GM23338 (cell line): Measurements from ENCODE around the gene CDC42BPA. TPM values are rescaled to one million over a fixed set of nuclear protein-coding genes. Genes with fewer than 3 reads are reported as not detected.

ENCODE experiments used
- ATAC-seq: fragments of 200-7000 bp; cut with Tn5 transposase; 3 replicates; pipeline ENCODE4 v1.9.1; 2020
- DNase-seq: peaks from one replicate; pipeline ENCODE4 v3.0.0-alpha.2; 2015; ENCODE audit warnings: low spot score
- H2AFZ ChIP-seq: fragments of 200-600 bp; sonication (generic); 2 replicates; pipeline ENCODE4 v1.8.0; 2016; ENCODE audit warnings: antibody characterized with exemption, mild to moderate bottlenecking, moderate library complexity
- H3F3A ChIP-seq: fragments of 200-600 bp; sonication (generic); replicated peaks from 2 replicates; pipeline ENCODE4 v1.8.0; 2017; ENCODE audit warnings: antibody characterized with exemption, mixed run types, low read depth
- H3K27ac ChIP-seq: fragments of 200-600 bp; sonication (generic); 2 replicates; pipeline ENCODE4 v1.6.1; 2016; ENCODE audit warnings: low read depth
- H3K27me3 ChIP-seq: fragments of 200-600 bp; sonication (generic); 2 replicates; pipeline ENCODE4 v1.8.0; 2016; ENCODE audit warnings: mild to moderate bottlenecking, mixed run types, moderate library complexity; ENCODE audit not compliant: insufficient read depth
- H3K36me3 ChIP-seq: fragments of 200-600 bp; sonication (generic); 2 replicates; pipeline ENCODE4 v1.8.0; 2016; ENCODE audit warnings: mild to moderate bottlenecking; ENCODE audit not compliant: insufficient read depth
- H3K4me1 ChIP-seq: fragments of 200-600 bp; sonication (generic); 2 replicates; pipeline ENCODE4 v1.8.0; 2016; ENCODE audit warnings: mild to moderate bottlenecking, moderate library complexity; ENCODE audit not compliant: insufficient read depth
- H3K4me2 ChIP-seq: fragments of 200-600 bp; sonication (generic); 2 replicates; pipeline ENCODE4 v1.7.1; 2017; ENCODE audit warnings: mixed run types
- H3K4me3 ChIP-seq: fragments of 200-600 bp; sonication (generic); 2 replicates; pipeline ENCODE4 v1.6.1; 2016; ENCODE audit warnings: mixed run types
- H3K79me2 ChIP-seq: fragments of 200-600 bp; sonication (generic); replicated peaks from 2 replicates; pipeline ENCODE4 v1.8.0; 2017; ENCODE audit warnings: mild to moderate bottlenecking; ENCODE audit not compliant: insufficient read depth
- H3K9me2 ChIP-seq: fragments of 200-600 bp; sonication (generic); 2 replicates; pipeline ENCODE4 v1.8.0; 2017; ENCODE audit not compliant: insufficient read depth
- H4K20me1 ChIP-seq: fragments of 200-600 bp; sonication (generic); replicated peaks from 2 replicates; pipeline ENCODE4 v1.8.0; 2017; ENCODE audit warnings: mild to moderate bottlenecking; ENCODE audit not compliant: insufficient read depth
- H3K27ac Mint-ChIP-seq: 2 replicates; pipeline ENCODE4 v1.8.0; 2020; ENCODE audit warnings: inconsistent platforms, mild to moderate bottlenecking, moderate library complexity, mixed read lengths
- H3K27me3 Mint-ChIP-seq: 3 replicates; pipeline ENCODE4 v1.8.0; 2022; ENCODE audit warnings: low read depth, mild to moderate bottlenecking, moderate library complexity, mixed read lengths, inconsistent platforms; ENCODE audit not compliant: insufficient read depth, poor library complexity
- H3K36me3 Mint-ChIP-seq: 3 replicates; pipeline ENCODE4 v1.8.0; 2021; ENCODE audit warnings: low read depth, mild to moderate bottlenecking, inconsistent platforms, moderate library complexity, mixed read lengths
- H3K4me1 Mint-ChIP-seq: 3 replicates; pipeline ENCODE4 v1.8.0; 2020; ENCODE audit warnings: mild to moderate bottlenecking, inconsistent platforms, mixed read lengths
- H3K4me3 Mint-ChIP-seq: 3 replicates; pipeline ENCODE4 v1.8.0; 2021; ENCODE audit warnings: moderate library complexity, mild to moderate bottlenecking, inconsistent platforms, mixed read lengths
- H3K9me3 Mint-ChIP-seq: 3 replicates; pipeline ENCODE4 v1.8.0; 2020; ENCODE audit warnings: moderate library complexity, mild to moderate bottlenecking, inconsistent platforms, mixed read lengths
- CREB1 ChIP-seq: fragments of 250-450 bp; sonication (Bioruptor Pico); IDR thresholded peaks from 2 replicates; pipeline ENCODE4 v1.5.0; 2020; ENCODE audit warnings: low read depth, mild to moderate bottlenecking, moderate library complexity
- CTCF ChIP-seq, 2 experiments: fragments of 200-600 bp in 1 of 2; sonication (generic) in 1 of 2; conservative IDR thresholded peaks; 2 replicates each; pipeline versions ENCODE4 v1.5.1 to v1.6.1; 2016 to 2017; ENCODE audit warnings: antibody characterized with exemption in 2 of 2, low read depth in 2 of 2, mild to moderate bottlenecking in 2 of 2, moderate library complexity in 1 of 2
- ETS1 ChIP-seq: IDR thresholded peaks from 2 replicates; pipeline ENCODE4 v1.6.1; 2016; ENCODE audit warnings: antibody characterized with exemption
- EZH2phosphoT487 ChIP-seq: fragments of 200-600 bp; sonication (generic); IDR thresholded peaks from one replicate; pipeline ENCODE4 v1.8.1; 2018; ENCODE audit warnings: antibody characterized with exemption; ENCODE audit not compliant: unreplicated experiment
- JUNB ChIP-seq: IDR thresholded peaks from one replicate; pipeline ENCODE4 v1.6.1; 2016; ENCODE audit warnings: antibody characterized with exemption; ENCODE audit not compliant: unreplicated experiment
- NANOG ChIP-seq: IDR thresholded peaks from 2 replicates; pipeline ENCODE4 v1.6.1; 2016; ENCODE audit warnings: antibody characterized with exemption, borderline replicate concordance
- POLR2AphosphoS5 ChIP-seq: IDR thresholded peaks from 2 replicates; pipeline ENCODE4 v1.6.1; 2016; ENCODE audit warnings: antibody characterized with exemption, low read depth
- STAT1 ChIP-seq: IDR thresholded peaks from one replicate; pipeline ENCODE4 v1.6.1; 2016; ENCODE audit warnings: antibody characterized with exemption; ENCODE audit not compliant: unreplicated experiment
- ZNF114 ChIP-seq: fragments of 250-450 bp; sonication (Bioruptor Pico); IDR thresholded peaks from 2 replicates; pipeline ENCODE4 v1.5.0; 2020; ENCODE audit warnings: mild to moderate bottlenecking, moderate library complexity
- ZNF331 ChIP-seq: fragments of 250-450 bp; sonication (Bioruptor Pico); IDR thresholded peaks from 2 replicates; pipeline ENCODE4 v1.5.0; 2020; ENCODE audit warnings: low read depth, mild to moderate bottlenecking, moderate library complexity
- polyA plus RNA-seq: library from polyadenylated mRNA; unstranded; fragments of >200 nt; fragmentation: Nextera tagmentation; extraction: Ambion mirVana; gene quantifications from 2 replicates; pipeline ENCODE4 v1.2.1, GENCODE V29; 2016
- total RNA-seq: library from RNA; depleted of rRNA; stranded (reverse); fragments of >200 nt; shearing (Covaris generic); gene quantifications from 2 replicates; pipeline ENCODE4 v1.2.3, GENCODE V29; 2014

Gene CDC42BPA
- total and polyA plus RNA-seq, 2 experiments from 2014 or later, result 17.7 to 40.1 TPM

- TF ChIP-seq CREB1 (no peak), STAT1 (no peak), POLR2AphosphoS5 (no peak), NANOG (no peak), ZNF331 (CRISPR knock-in tag) (no peak), ZNF114 (CRISPR knock-in tag) (no peak), CTCF (conservative IDR thresholded peaks at IDR 0.05; ENCODE audit: low read depth in 2 of 2) (no peak), ETS1 (no peak), EZH2phosphoT487 (no peak)
These were observed 323.5 kb downstream of the CDC42BPA start (continued) for GRCh38 chr1:226994586-226995364.

DNA sequence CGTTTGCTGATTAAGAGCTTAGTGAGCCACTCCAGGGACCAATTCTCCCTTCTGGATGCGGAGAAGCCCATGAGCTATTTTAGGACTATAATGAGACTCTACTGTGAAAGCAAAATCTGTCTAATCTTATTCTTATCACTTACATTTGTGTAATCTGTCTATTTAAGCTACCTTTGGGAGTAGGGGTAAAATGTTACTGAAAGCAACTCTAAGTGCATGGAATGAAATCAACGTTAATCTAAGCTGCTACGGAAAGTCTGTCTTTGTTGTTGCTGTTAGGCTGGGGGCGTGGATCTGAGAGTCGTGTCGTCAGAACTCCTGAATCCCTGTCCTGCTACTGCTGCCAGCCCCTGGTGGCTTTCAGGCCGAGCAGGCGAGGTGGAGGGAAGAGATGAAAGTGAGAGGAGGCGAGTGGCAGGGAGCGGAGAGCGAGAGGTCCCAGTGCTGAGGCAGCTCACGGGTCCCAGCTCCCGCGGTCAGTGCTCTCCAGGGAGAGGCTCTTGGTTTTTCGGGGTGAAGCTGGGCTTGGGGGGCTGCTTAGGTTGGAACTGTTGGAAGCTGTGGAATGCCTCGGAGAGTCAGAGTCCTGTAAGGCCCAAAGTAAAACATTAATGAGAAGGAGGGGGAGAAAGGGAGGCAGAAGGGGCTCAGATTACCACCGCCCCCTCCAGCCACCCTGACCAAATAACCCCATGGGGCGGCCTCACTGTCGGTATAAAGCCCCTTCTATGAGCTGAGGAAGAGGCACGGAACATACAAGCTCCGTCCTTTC is 324.3 kb downstream of the CDC42BPA start:
- Histone ChIP-seq H4K20me1 (no peaks in the 10 kb centered on the region), H3K4me2 (0 out of 2 replicates have a peak overlapping the region, but pooled peaks have one; percentile 26), H3K27ac (no peak overlapping the region), H3K36me3 (no peaks in the 10 kb centered on the region; the same call in 1 of the 2 replicates), H2AFZ (no peak overlapping the region), H3F3A (no peaks in the 10 kb centered on the region; the same call in 1 of the 2 replicates), H3K4me1 (no peaks in the 10 kb centered on the region; the same call in 1 of the 2 replicates), H3K27me3 (no peaks in the 10 kb centered on the region), H3K4me3 (no peak overlapping the region), H3K79me2 (no peaks in the 10 kb centered on the region), H3K9me2 (no peaks in the 10 kb centered on the region)
- Mint-ChIP-seq H3K4me1 (peaks cover 38% of the 10 kb centered on the region), H3K4me3 (no peak overlapping the region; the same call in 2 of the 3 replicates), H3K36me3 (peaks cover 16% of the 10 kb centered on the region; the same call in 2 of the 3 replicates), H3K27me3 (peaks cover 5% of the 10 kb centered on the region), H3K9me3 (no peaks in the 10 kb centered on the region; the same call in 2 of the 3 replicates), H3K27ac (peak overlapping the region; percentile 87)
- DNase-seq (peak; percentile 26), ATAC-seq (peak; percentile 71)
- TF ChIP-seq CREB1 (no peak), JUNB (no peak), NANOG (no peak)
